HEK293 (cell line): Measurements from ENCODE around the gene DIO1.

Experiments
- CTCF ChIA-PET: fragments of 350-600 bp; formaldehyde crosslinking; extraction: SDS; loops from one replicate; lab custom pipeline; 2021; ENCODE audit warnings: antibody characterized with exemption; lab: Yijun Ruan, JAX
- POLR2A ChIA-PET: fragments of 300-600 bp; formaldehyde crosslinking; extraction: SDS; loops from one replicate; lab custom pipeline; 2020; ENCODE audit warnings: antibody characterized with exemption, inconsistent platforms; lab: Yijun Ruan, JAX
- H3K27ac ChIP-seq: fragments of 200-500 bp; sonication (Bioruptor generic); 2 replicates; pipeline ENCODE4 v1.5.1; 2014; ENCODE audit warnings: low read depth, low read length, control low read depth, inconsistent platforms; ENCODE audit errors: extremely low read depth
- H3K36me3 ChIP-seq, 2 experiments: fragments of 200-500 bp in 1 of 2; sonication (Bioruptor generic) in 1 of 2; 1 replicate in 1 of 2; 2 replicates in 1 of 2; pipeline ENCODE4 v1.5.1; 2014 to 2017; ENCODE audit warnings: inconsistent platforms in 2 of 2, low read length in 2 of 2; ENCODE audit not compliant: control insufficient read depth in 2 of 2, insufficient read depth in 1 of 2
- H3K4me1 ChIP-seq: fragments of 200-500 bp; sonication (Bioruptor generic); 2 replicates; pipeline ENCODE4 v1.5.1; 2014; ENCODE audit warnings: mild to moderate bottlenecking, low read length, inconsistent platforms; ENCODE audit not compliant: control insufficient read depth, insufficient read depth
- H3K4me3 ChIP-seq: 2 replicates; pipeline ENCODE4 v1.5.1; 2011; ENCODE audit warnings: low read depth, mild to moderate bottlenecking, control low read depth, low read length, moderate library complexity
- H3K9me3 ChIP-seq: fragments of 200-500 bp; sonication (Bioruptor generic); 2 replicates; pipeline ENCODE4 v1.5.1; 2014; ENCODE audit warnings: low read depth, low read length, inconsistent platforms; ENCODE audit not compliant: control insufficient read depth, insufficient read depth
- ATF2 ChIP-seq: fragments of 450-650 bp; formaldehyde crosslinking; IDR thresholded peaks from 2 replicates; pipeline ENCODE4 v1.5.1; 2016; ENCODE audit warnings: missing biosample characterization, missing genetic modification characterization, low read depth
- CTCF ChIP-seq: fragments of 450-650 bp; formaldehyde crosslinking; IDR thresholded peaks from 2 replicates; pipeline ENCODE4 v1.5.1; 2016; ENCODE audit warnings: missing biosample characterization, missing genetic modification characterization
- KLF16 ChIP-seq: fragments of 450-650 bp; formaldehyde crosslinking; IDR thresholded peaks from 2 replicates; pipeline ENCODE4 v1.5.1; 2017; ENCODE audit warnings: missing biosample characterization, missing genetic modification characterization
- ZBTB11 ChIP-seq: fragments of 450-650 bp; formaldehyde crosslinking; conservative IDR thresholded peaks from 2 replicates; pipeline ENCODE4 v1.5.1; 2016; ENCODE audit warnings: low read depth, missing biosample characterization, missing genetic modification characterization
- ZBTB7A ChIP-seq: fragments of 450-650 bp; formaldehyde crosslinking; IDR thresholded peaks from 2 replicates; pipeline ENCODE4 v1.5.1; 2016; ENCODE audit warnings: low read depth, missing biosample characterization, missing genetic modification characterization
- ZNF140 ChIP-seq: fragments of 450-650 bp; formaldehyde crosslinking; IDR thresholded peaks from 2 replicates; pipeline ENCODE4 v1.5.1; 2016; ENCODE audit warnings: missing biosample characterization, missing genetic modification characterization
- ZNF157 ChIP-seq: fragments of 450-650 bp; formaldehyde crosslinking; IDR thresholded peaks from 2 replicates; pipeline ENCODE4 v1.5.1; 2016; ENCODE audit warnings: missing biosample characterization, missing genetic modification characterization
- ZNF169 ChIP-seq: fragments of 450-650 bp; formaldehyde crosslinking; IDR thresholded peaks from 2 replicates; pipeline ENCODE4 v1.5.1; 2016; ENCODE audit warnings: missing biosample characterization, missing genetic modification characterization
- ZNF211 ChIP-seq: fragments of 450-650 bp; formaldehyde crosslinking; IDR thresholded peaks from 2 replicates; pipeline ENCODE4 v1.5.1; 2016; ENCODE audit warnings: low read depth, missing biosample characterization, missing genetic modification characterization
- ZNF280C ChIP-seq: fragments of 450-650 bp; formaldehyde crosslinking; IDR thresholded peaks from 2 replicates; pipeline ENCODE4 v1.5.1; 2016; ENCODE audit warnings: missing biosample characterization, missing genetic modification characterization
- ZNF350 ChIP-seq: fragments of 450-650 bp; formaldehyde crosslinking; IDR thresholded peaks from 2 replicates; pipeline ENCODE4 v1.5.0; 2017; ENCODE audit warnings: missing biosample characterization, mild to moderate bottlenecking, missing genetic modification characterization
- ZNF362 ChIP-seq: fragments of 450-650 bp; formaldehyde crosslinking; IDR thresholded peaks from 2 replicates; pipeline ENCODE4 v1.5.1; 2016; ENCODE audit warnings: missing biosample characterization, missing genetic modification characterization
- ZNF394 ChIP-seq: fragments of 450-650 bp; formaldehyde crosslinking; IDR thresholded peaks from 2 replicates; pipeline ENCODE4 v1.5.1; 2016; ENCODE audit warnings: missing biosample characterization, missing genetic modification characterization, mild to moderate bottlenecking, moderate library complexity, borderline replicate concordance
- ZNF518A ChIP-seq: fragments of 450-650 bp; formaldehyde crosslinking; conservative IDR thresholded peaks from 2 replicates; pipeline ENCODE4 v1.5.1; 2016; ENCODE audit warnings: low read depth, missing biosample characterization, missing genetic modification characterization
- ZNF629 ChIP-seq: fragments of 450-650 bp; formaldehyde crosslinking; IDR thresholded peaks from 2 replicates; pipeline ENCODE4 v1.5.1; 2017; ENCODE audit warnings: missing biosample characterization, missing genetic modification characterization

DIO1 gene

GRCh38 chr1:53850082-53850673 lies 43.8 kb upstream of the DIO1 start (continued):
- TF ChIP-seq CTCF (tag by site-specific recombination) (no peak), ZBTB7A (tag by site-specific recombination) (no peak), ZBTB11 (tag by site-specific recombination) (no peak), ZNF362 (tag by site-specific recombination) (no peak), ZNF518A (no peak), ZNF169 (tag by site-specific recombination) (no peak), ZNF629 (tag by site-specific recombination) (no peak), ZNF280C (tag by site-specific recombination) (no peak)

GRCh38 chr1:53851571-53852285 lies 42.3 kb upstream of the DIO1 start:
- H3K9me3 ChIP-seq: no peaks in the 10 kb centered on the region
- no peak overlapping the region for H3K4me3 ChIP-seq
- H3K4me1 ChIP-seq: no peaks in the 10 kb centered on the region
- peaks cover 0 to 38% of the 10 kb centered on the region in 2 experiments; a peak in 1 of 3 replicates for H3K36me3 ChIP-seq
- H3K27ac ChIP-seq: no peak overlapping the region
- ChIA-PET CTCF (interaction anchor here (0.6 to 5.2 kb wide), 3 partner anchors 9 to 98 kb away, joined by 3 to 35 read pairs (median 4); no protein-coding TSS in a partner anchor), POLR2A (no interaction called here)
- TF ChIP-seq ZNF211 (no peak), ZNF350 (tag by site-specific recombination) (no peak), ZNF157 (tag by site-specific recombination) (no peak), ZNF394 (no peak), KLF16 (tag by site-specific recombination) (no peak), ZNF140 (tag by site-specific recombination) (no peak), ATF2 (no peak)
